Loucy (cell line): ENCODE measurements around the gene LCTL.
A peak's percentile ranks its signal among the peaks of the same experiment; 100 is the strongest.

Source experiments
- EZH2phosphoT487 ChIP-seq: fragments of 200-600 bp; IDR thresholded peaks from 2 replicates; pipeline ENCODE4 v1.6.1; 2018; ENCODE audit warnings: antibody characterized with exemption, mild to moderate bottlenecking, moderate library complexity, borderline replicate concordance
- TF ChIP-seq, protein P1 (sequence below): fragments of 200-600 bp; sonication (generic); conservative IDR thresholded peaks from 2 replicates; pipeline ENCODE4 v1.5.1; 2014; ENCODE audit warnings: mild to moderate bottlenecking, antibody characterized with exemption, low read length

DNA sequence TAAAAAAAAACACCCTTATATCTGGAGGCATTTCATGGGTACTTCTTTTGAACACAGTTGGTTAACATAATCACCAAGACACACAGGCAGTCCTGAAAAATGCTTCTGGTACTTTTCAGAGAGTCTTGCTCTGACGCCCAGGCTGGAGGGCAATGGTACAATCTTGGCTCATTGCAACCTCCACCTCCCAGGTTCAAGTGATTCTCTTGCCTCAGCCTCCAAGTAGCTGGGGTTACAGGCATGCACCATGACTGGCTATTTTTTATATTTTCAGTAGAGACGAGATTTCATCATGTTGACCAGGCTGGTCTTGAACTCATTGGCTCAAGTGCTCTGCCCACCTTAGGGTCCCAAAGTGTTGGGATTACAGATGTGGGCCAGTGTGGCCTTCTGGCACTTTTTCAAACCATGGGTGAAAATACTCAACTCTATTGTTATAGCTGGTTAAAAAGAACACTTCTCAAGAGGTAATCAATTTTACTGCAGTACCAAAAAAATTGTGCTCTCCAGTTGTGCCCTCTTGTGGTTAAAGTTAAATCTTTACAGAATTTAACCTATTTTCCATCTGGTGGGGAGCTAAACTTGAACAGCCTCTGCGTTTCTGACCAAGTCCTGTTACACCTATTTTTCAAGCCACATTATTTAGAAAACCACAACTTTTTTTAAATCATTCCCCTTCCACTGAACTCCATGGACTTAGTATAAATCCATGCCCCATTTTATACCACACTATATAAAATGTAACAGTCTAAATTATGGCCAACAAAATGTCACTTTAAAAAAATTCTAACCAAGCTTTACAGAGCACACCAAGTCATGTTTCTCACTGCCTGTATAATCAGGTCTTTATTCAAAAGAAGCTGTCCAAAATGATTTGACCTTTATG, 67.1 kb downstream of the LCTL start:
- TF ChIP-seq, protein P1, sequence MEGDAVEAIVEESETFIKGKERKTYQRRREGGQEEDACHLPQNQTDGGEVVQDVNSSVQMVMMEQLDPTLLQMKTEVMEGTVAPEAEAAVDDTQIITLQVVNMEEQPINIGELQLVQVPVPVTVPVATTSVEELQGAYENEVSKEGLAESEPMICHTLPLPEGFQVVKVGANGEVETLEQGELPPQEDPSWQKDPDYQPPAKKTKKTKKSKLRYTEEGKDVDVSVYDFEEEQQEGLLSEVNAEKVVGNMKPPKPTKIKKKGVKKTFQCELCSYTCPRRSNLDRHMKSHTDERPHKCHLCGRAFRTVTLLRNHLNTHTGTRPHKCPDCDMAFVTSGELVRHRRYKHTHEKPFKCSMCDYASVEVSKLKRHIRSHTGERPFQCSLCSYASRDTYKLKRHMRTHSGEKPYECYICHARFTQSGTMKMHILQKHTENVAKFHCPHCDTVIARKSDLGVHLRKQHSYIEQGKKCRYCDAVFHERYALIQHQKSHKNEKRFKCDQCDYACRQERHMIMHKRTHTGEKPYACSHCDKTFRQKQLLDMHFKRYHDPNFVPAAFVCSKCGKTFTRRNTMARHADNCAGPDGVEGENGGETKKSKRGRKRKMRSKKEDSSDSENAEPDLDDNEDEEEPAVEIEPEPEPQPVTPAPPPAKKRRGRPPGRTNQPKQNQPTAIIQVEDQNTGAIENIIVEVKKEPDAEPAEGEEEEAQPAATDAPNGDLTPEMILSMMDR = peak; percentile 64
- no peak for TF ChIP-seq EZH2phosphoT487
